NCI-H510A treated with DMSO at 0.1 percent for 48 hours (cell line): ENCODE data around the gene PLEKHG4B.

ENCODE experiments used
- DNase-seq: peaks from one replicate; lab custom pipeline; 2025; lab: John Stamatoyannopoulos, UW

PLEKHG4B gene

GRCh38 chr5:171801-172331 lies 79.9 kb downstream of the PLEKHG4B start:
- DNase-seq = no peak

DNA sequence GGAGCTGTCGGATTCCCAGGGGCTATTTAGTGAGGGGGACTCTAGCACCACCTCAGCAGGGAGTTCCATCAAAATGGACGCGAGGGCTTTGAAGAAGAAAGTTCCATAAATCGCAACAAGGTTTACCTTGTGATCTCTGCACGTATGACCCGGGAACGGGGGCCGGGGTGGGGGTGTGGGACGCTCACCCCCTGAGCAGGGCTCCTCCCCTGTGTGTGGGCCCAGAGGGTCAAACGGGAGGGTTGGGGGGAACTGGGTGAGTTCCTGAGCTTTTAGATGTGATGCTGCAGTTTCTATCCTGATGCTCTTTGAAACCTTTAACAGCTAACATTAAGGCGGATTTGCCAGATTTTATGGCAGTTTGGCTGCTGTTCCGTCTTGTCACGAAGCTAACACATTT lies 80.5 kb downstream of the PLEKHG4B start:
- DNase-seq = no peak

DNA sequence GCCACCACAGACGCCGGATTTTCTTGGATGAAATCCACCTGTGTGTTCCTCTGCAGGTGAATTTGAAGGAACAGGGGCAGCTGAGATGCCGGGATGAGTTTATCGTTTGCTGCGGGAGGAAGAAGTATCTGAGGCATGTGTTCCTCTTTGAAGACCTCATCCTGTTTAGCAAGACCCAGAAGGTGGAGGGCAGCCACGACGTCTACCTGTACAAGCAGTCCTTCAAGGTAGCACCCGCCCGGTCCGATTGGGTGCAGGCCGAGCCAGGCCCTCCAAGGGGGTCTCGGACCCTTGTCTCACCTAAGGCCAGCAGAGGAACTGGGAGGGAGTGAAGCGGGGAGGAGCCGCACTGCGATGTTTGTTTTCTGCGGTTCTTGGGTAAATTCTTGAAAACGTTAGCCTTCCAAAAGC lies 80.9 kb downstream of the PLEKHG4B start:
- no peak for DNase-seq

- DNase-seq = no peak
Observed at GRCh38 chr5:173392-174290, 81.7 kb downstream of the PLEKHG4B start.

DNA sequence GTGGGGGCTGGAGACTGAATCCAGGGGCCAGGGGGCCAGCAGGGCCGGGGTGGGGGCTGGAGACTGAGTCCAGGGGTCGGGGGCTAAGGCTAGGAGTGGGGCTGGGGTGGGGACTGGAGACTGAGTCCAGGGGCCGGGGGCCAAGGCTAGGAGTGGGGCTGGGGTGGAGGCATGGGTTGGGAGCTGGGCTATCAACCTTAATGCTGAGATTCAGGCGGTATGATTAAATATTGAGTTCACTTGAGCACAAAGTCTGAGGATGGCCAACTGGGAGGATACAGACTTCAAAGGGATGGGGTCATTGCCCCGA lies 82.3 kb downstream of the PLEKHG4B start:
- no peak for DNase-seq

GRCh38 chr5:174876-175465 lies 83.0 kb downstream of the PLEKHG4B start:
- DNase-seq = no peak

DNA sequence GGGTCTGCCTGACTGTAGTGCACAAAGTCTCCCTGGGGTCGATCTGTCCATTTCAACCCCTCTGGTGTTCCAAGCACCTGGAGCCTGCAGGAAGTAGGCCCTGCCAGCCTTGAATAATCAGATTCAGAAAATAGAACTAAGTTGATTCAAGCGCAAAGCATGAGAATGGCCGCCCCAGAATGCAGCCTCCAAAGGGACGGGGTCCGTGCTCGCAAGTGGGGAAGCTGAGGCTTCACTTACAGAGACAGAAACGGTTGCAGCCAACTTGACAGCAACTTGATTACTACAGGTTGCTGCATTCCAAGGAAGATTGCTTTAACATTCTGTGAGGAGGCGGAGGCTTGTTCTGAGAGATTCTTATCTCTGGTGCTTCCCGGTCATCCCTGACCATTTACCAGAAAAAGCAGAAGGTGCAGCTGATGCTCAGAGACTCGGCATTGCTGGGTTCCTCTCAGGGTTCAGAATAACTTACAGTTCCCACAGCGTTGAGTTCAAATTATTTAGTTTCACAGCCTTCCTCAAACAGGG lies 84.4 kb downstream of the PLEKHG4B start:
- DNase-seq = no peak

- peak; percentile 55 for DNase-seq
Observed at GRCh38 chr5:178110-178509, 86.1 kb downstream of the PLEKHG4B start.

- no peak for DNase-seq
Observed at GRCh38 chr5:179401-179800, 87.4 kb downstream of the PLEKHG4B start.

GRCh38 chr5:180286-180918 lies 88.4 kb downstream of the PLEKHG4B start:
- DNase-seq = no peak

DNA sequence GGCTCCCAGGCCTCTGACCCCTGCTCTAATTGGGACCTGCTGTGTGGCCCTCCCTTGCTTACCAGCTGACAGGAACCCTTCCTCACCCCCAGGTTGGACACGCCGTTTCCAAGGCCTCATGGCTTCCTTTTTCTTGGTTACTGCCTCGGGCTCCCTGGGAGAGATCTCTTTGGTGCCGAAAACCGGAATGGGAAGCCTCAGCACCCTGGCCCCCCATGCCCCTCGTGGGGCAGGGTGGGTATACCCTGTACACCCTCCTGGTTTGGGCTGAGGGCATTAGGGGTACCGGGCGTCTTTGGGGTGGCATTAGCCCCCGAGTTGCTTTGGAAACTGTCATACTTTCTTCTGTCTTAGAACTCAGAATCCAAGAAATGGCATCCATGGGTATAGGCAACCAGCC lies 89.2 kb downstream of the PLEKHG4B start:
- no peak for DNase-seq

DNA sequence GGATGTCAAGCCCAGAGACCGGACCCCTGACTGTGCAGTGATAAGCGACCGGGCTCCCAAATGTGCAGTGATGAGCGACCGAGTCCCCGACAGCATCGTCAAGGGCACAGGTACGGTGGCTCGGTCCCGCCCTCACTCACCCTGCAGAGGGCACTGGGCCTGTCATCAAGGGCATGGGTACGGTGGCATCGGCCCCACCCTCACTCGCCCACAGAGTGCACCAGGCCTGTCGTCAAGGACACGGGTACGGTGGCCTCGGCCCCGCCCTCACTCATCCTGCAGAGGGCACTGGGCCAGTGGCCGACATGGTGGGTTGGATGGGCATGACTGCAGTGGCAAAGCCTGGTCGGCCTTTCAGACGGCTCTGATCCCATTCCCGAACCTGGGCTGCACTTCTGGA lies 89.6 kb downstream of the PLEKHG4B start:
- no peak for DNase-seq

GRCh38 chr5:182126-182525 lies 90.2 kb downstream of the PLEKHG4B start:
- no peak for DNase-seq

DNA sequence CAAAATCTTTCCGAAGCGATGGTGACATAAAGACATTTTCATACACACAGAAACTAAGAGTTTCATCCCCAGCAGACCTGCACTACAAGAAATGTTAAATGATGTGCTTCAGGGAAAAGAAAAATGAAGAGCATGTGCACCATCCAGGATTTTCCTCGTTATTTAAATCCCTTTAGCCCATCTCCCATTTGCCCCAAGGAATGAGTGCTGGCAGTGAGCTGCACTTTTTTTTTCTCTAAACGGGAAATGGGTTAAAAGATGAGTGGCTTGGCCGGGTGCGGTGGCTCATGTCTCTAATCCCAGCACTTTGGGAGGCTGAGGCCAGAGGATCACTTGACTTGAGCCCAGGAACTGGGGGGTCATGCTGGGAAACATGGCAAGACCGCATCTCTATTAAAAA lies 92.5 kb downstream of the PLEKHG4B start:
- no peak for DNase-seq

GRCh38 chr5:185095-186070 lies 93.4 kb downstream of the PLEKHG4B start:
- no peak for DNase-seq

GRCh38 chr5:186091-187041 lies 94.4 kb downstream of the PLEKHG4B start:
- DNase-seq = no peak

DNA sequence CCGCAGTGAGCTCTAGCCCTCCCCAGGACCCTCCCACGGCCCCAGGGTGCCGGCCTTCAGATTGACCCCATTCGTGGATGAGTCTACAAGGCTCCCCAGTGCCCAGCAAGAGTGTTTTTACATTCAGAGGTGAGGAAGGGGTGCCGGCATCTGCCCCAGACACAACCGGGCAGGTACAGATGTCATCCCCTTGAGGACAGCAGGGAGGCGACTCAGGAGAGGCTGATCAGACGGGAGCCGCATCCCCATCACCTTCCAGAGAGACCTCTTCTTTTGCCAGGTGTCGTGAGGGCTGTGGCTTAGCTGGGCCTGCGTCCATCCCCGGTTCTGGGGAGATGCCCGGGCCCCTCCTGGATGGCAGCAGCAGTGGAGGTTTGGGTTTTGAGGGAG lies 95.1 kb downstream of the PLEKHG4B start:
- no peak for DNase-seq

- DNase-seq = no peak
Observed at GRCh38 chr5:187617-188451, 95.9 kb downstream of the PLEKHG4B start.
